SKM-1 treated with dmso at 0.1 percent for 144 hours (cell line): Measurements from ENCODE around the gene SMIM9.
"Not testable (repeated sequence)": the region's sequence is repeated elsewhere in the genome, so short reads cannot be mapped to it uniquely, and the experiment has no call there.

ENCODE experiments used
- DNase-seq: peaks from one replicate; lab custom pipeline; 2025; ENCODE audit not compliant: unreplicated experiment; lab: John Stamatoyannopoulos, UW

The SMIM9 gene

GRCh38 chrX:154834562-154834961 is at the start of gene SMIM9:
SMIM9 (minus strand) TSS chrX:154834662; CDS start chrX:154830856, 3,806 bp downstream.
- DNase-seq = no peak

- DNase-seq = not testable (repeated sequence)
Observed at GRCh38 chrX:154884069-154884468, 49.6 kb upstream of the SMIM9 start.

GRCh38 chrX:154873329-154873728 is 38.9 kb upstream of the SMIM9 start:
- DNase-seq = no peak

- not testable (repeated sequence) for DNase-seq
Observed at GRCh38 chrX:154868522-154868921, 34.1 kb upstream of the SMIM9 start.

GRCh38 chrX:154855256-154855655 is 20.8 kb upstream of the SMIM9 start:
- DNase-seq = no peak

GRCh38 chrX:154850957-154851611 is 16.6 kb upstream of the SMIM9 start:
- DNase-seq = no peak

GRCh38 chrX:154840856-154841255 is 6.4 kb upstream of the SMIM9 start:
- peak; percentile 10 for DNase-seq

GRCh38 chrX:154836163-154836562 is 1.7 kb upstream of the SMIM9 start:
- no peak for DNase-seq

- DNase-seq = no peak
Observed at GRCh38 chrX:154833746-154834274, 652 bp downstream of the SMIM9 start.

GRCh38 chrX:154829926-154830442 is 4.5 kb downstream of the SMIM9 start:
- no peak for DNase-seq

- DNase-seq = no peak
Observed at GRCh38 chrX:154829134-154829533, 5.3 kb downstream of the SMIM9 start.

- DNase-seq = no peak
Observed at GRCh38 chrX:154828016-154828408, 6.5 kb downstream of the SMIM9 start.

- no peak for DNase-seq
Observed at GRCh38 chrX:154827194-154828015, 7.1 kb downstream of the SMIM9 start.

- not testable (repeated sequence) for DNase-seq
Observed at GRCh38 chrX:154825586-154825985, 8.9 kb downstream of the SMIM9 start.

GRCh38 chrX:154824638-154825037 is 9.8 kb downstream of the SMIM9 start:
- no peak for DNase-seq

GRCh38 chrX:154822029-154822428 is 12.4 kb downstream of the SMIM9 start:
- no peak for DNase-seq

GRCh38 chrX:154821523-154821922 is 12.9 kb downstream of the SMIM9 start:
- no peak for DNase-seq

GRCh38 chrX:154819771-154820341 is 14.6 kb downstream of the SMIM9 start:
- no peak for DNase-seq

GRCh38 chrX:154818916-154819770 is 15.3 kb downstream of the SMIM9 start:
- DNase-seq = no peak

- DNase-seq = not testable (repeated sequence)
Observed at GRCh38 chrX:154817048-154817618, 17.3 kb downstream of the SMIM9 start.
